HUDEP-2 (cell line): Measurements from ENCODE around the gene KSR1.
"Not testable (repeated sequence)": the region's sequence is repeated elsewhere in the genome, so short reads cannot be mapped to it uniquely, and the experiment has no call there.

ENCODE experiments used
- DNase-seq, 76 experiments: peaks; one replicate each; lab custom pipeline; 2025; ENCODE audit not compliant: unreplicated experiment in 76 of 76; lab: John Stamatoyannopoulos, UW

Gene KSR1

GRCh38 chr17:27489045-27489715 lies 32.9 kb downstream of the KSR1 start:
- DNase-seq: peak in 37 of 76 experiments; percentile 10 to 57 (median 32)

GRCh38 chr17:27490391-27490790 lies 34.1 kb downstream of the KSR1 start:
- no peak for DNase-seq

GRCh38 chr17:27491713-27492190 lies 35.5 kb downstream of the KSR1 start:
- DNase-seq: peak in 73 of 76 experiments; percentile 24 to 90 (median 75)

GRCh38 chr17:27492470-27492869 lies 36.2 kb downstream of the KSR1 start:
- DNase-seq: no peak

GRCh38 chr17:27493088-27493487 lies 36.8 kb downstream of the KSR1 start:
- no peak for DNase-seq

- peak in 8 of 76 experiments; percentile 8 to 25 (median 15) for DNase-seq
Measured at GRCh38 chr17:27494192-27495091, 38.2 kb downstream of the KSR1 start.

- DNase-seq: no peak
Measured at GRCh38 chr17:27495460-27495859, 39.2 kb downstream of the KSR1 start.

GRCh38 chr17:27496005-27496404 lies 39.8 kb downstream of the KSR1 start:
- DNase-seq: no peak

GRCh38 chr17:27496437-27496943 lies 40.2 kb downstream of the KSR1 start:
- DNase-seq: no peak

- no peak for DNase-seq
Measured at GRCh38 chr17:27496971-27497370, 40.7 kb downstream of the KSR1 start.

GRCh38 chr17:27497696-27498095 lies 41.4 kb downstream of the KSR1 start:
- no peak for DNase-seq

GRCh38 chr17:27498615-27499309 lies 42.5 kb downstream of the KSR1 start:
- no peak for DNase-seq

GRCh38 chr17:27499451-27500265 lies 43.4 kb downstream of the KSR1 start:
- DNase-seq: peak in 69 of 76 experiments; percentile 10 to 85 (median 57)

- not testable (repeated sequence) for DNase-seq
Measured at GRCh38 chr17:27501338-27501737, 45.1 kb downstream of the KSR1 start.

- DNase-seq: no peak
Measured at GRCh38 chr17:27502526-27503324, 46.5 kb downstream of the KSR1 start.

- no peak for DNase-seq
Measured at GRCh38 chr17:27503611-27504010, 47.4 kb downstream of the KSR1 start.

- no peak for DNase-seq
Measured at GRCh38 chr17:27504188-27504995, 48.1 kb downstream of the KSR1 start.
